Spleen (tissue), 11 donors: ENCODE results near the gene TENM4. TPM values are rescaled to one million over a fixed set of nuclear protein-coding genes. Genes with fewer than 3 reads are reported as not detected.

Source experiments
- DNase-seq: peaks from one replicate; pipeline ENCODE4 v3.0.0-alpha.2; 2020
- H3K27ac ChIP-seq, 8 donors: fragments of 200-600 bp; sonication (generic) in 7 of 8; 1 replicate in 4 of 8; 2 replicates in 4 of 8; pipeline versions ENCODE4 v1.5.0 to v1.8.0; 2016 to 2021; ENCODE audit warnings: inconsistent platforms in 4 of 8, mild to moderate bottlenecking in 4 of 8, moderate library complexity in 1 of 8
- H3K27me3 ChIP-seq, 7 donors: fragments of 200-600 bp; sonication (generic) in 6 of 7; replicated peaks in 1 of 7; 1 replicate in 4 of 7; 2 replicates in 3 of 7; pipeline versions ENCODE4 v1.5.0 to v1.8.0; 2016 to 2021; ENCODE audit warnings: inconsistent platforms in 3 of 7, mild to moderate bottlenecking in 1 of 7
- H3K36me3 ChIP-seq, 6 donors: fragments of 200-600 bp; sonication (generic) in 5 of 6; 1 replicate in 4 of 6; 2 replicates in 2 of 6; pipeline versions ENCODE4 v1.5.0 to v1.8.0; 2016 to 2021; ENCODE audit warnings: inconsistent platforms in 2 of 6
- H3K4me1 ChIP-seq, 6 donors: fragments of 200-600 bp; sonication (generic) in 5 of 6; 1 replicate in 3 of 6; 2 replicates in 3 of 6; pipeline versions ENCODE4 v1.5.0 to v1.8.0; 2016 to 2021; ENCODE audit warnings: inconsistent platforms in 3 of 6
- H3K4me3 ChIP-seq, 8 donors: fragments of 200-600 bp; sonication (generic) in 7 of 8; 1 replicate in 4 of 8; 2 replicates in 4 of 8; pipeline versions ENCODE4 v1.5.0 to v1.8.0; 2016 to 2021; ENCODE audit warnings: inconsistent platforms in 4 of 8, mild to moderate bottlenecking in 4 of 8, moderate library complexity in 2 of 8
- H3K9me3 ChIP-seq, 8 donors: fragments of 200-600 bp; sonication (generic) in 7 of 8; 1 replicate in 4 of 8; 2 replicates in 4 of 8; pipeline versions ENCODE4 v1.5.0 to v1.8.0; 2016 to 2021; ENCODE audit warnings: inconsistent platforms in 4 of 8
- POLR2A ChIP-seq, 3 donors: fragments of 450-650 bp; IDR thresholded peaks; one replicate each; pipeline ENCODE4 v1.5.1; 2017; ENCODE audit warnings: antibody characterized with exemption in 3 of 3, mild to moderate bottlenecking in 1 of 3
- POLR2AphosphoS5 ChIP-seq, 3 donors: sonication (generic); formaldehyde crosslinking; IDR thresholded peaks; one replicate each; pipeline ENCODE4 v1.5.1; 2017; ENCODE audit warnings: antibody characterized with exemption in 3 of 3
- WGBS, 5 donors: extraction: QIAGEN DNeasy Blood & Tissue Kit in 3 of 5; methylation state at CpG; one replicate each; pipeline versions ENCODE4 v1.1.5 to v1.1.7; 2013 to 2018; 5-methylcytosine and 5-hydroxymethylcytosine counted together
- intact Hi-C: fragments of 100-400 bp; cut with DNase I; formaldehyde crosslinking; loops from one replicate; pipeline ENCODE4 v1.15.0; 2023; ENCODE audit warnings: low total_unique reads
- polyA plus RNA-seq, 3 donors: library from polyadenylated mRNA; stranded (reverse); fragments of 200-250 nt; gene quantifications; one replicate each; pipeline ENCODE4 v1.2.1, GENCODE V29; 2013
- total RNA-seq, 7 donors: library from RNA; depleted of rRNA in 3 of 7; stranded (reverse); fragments of >200 nt in 3 of 7; fragmentation: NEBNext Ultra II Directional in 4 of 7; extraction: Animal tissue kit (Norgen Biotek cat#: 25700) in 4 of 7; gene quantifications; one replicate each; pipeline versions ENCODE4 v1.1.0 to v1.2.1, GENCODE V29; 2016 to 2021
- TF ChIP-seq, protein P1 (sequence below), 11 experiments: fragments of 200-600 bp in 7 of 11; fragments of 450-650 bp in 4 of 11; sonication (generic) in 4 of 11; IDR thresholded peaks in 8 of 11; conservative IDR thresholded peaks in 3 of 11; 1 replicate in 7 of 11; 2 replicates in 4 of 11; pipeline versions ENCODE4 v1.4.0 to v1.8.0; 2016 to 2021; ENCODE audit warnings: antibody characterized with exemption in 11 of 11, inconsistent platforms in 4 of 11, mild to moderate bottlenecking in 1 of 11
- donor health status: healthy with polysubstance abuse.
- donor health status: DM: no; HTN: no; CAD: no; lungs with moderate emphysema.
- donor health status: DM: no; HTN: no; CAD: no.
- donor health status: Bipolar disorder and iron deficiency.
- donor health status: healthy.
- donor health status: DM: no; HTN: no; CAD: no.
- donor health status: DM: yes; HTN: yes; CAD: no.

The TENM4 gene
- total and polyA plus RNA-seq, 10 donors = 0.09 to 4.5 (median 1.2) TPM

DNA sequence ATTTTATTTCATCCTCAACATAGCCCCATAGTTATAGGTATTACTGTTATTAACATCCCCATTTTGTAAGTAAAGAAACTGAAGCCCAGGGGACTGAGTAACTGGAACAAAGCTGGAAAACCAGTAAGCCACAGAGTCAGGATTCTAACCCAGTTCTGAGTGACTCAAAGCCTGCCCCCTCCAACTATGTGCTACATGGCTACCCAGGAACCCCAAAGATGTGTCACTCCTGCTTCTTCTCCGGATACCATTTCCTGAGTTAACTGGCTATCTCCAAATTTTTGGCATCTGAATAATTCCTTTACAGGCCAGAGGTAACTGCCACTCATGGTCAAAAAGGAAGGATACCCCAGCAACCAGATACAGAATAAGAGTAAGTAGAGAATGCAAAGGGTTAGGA lies 43.6 kb downstream of the TENM4 start:
- intact Hi-C loops = no loop called here
- peaks cover 0 to 19% (median 0%) of the 10 kb centered on the region in 7 donors for H3K27me3 ChIP-seq
- TF ChIP-seq, protein P1, sequence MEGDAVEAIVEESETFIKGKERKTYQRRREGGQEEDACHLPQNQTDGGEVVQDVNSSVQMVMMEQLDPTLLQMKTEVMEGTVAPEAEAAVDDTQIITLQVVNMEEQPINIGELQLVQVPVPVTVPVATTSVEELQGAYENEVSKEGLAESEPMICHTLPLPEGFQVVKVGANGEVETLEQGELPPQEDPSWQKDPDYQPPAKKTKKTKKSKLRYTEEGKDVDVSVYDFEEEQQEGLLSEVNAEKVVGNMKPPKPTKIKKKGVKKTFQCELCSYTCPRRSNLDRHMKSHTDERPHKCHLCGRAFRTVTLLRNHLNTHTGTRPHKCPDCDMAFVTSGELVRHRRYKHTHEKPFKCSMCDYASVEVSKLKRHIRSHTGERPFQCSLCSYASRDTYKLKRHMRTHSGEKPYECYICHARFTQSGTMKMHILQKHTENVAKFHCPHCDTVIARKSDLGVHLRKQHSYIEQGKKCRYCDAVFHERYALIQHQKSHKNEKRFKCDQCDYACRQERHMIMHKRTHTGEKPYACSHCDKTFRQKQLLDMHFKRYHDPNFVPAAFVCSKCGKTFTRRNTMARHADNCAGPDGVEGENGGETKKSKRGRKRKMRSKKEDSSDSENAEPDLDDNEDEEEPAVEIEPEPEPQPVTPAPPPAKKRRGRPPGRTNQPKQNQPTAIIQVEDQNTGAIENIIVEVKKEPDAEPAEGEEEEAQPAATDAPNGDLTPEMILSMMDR (IDR thresholded peaks at IDR 0.05 in 8 of 11, conservative IDR thresholded peaks at IDR 0.05 in 3 of 11) = no peak
- H3K4me1 ChIP-seq = no peaks in the 10 kb centered on the region
- no peaks in the 10 kb centered on the region for H3K36me3 ChIP-seq
- H3K4me3 ChIP-seq = no peak overlapping the region
- DNase-seq = no peak
- H3K27ac ChIP-seq = no peak overlapping the region
- no peaks in the 10 kb centered on the region for H3K9me3 ChIP-seq
- WGBS, 5 donors = 80 to 100% (median 81%) methylated on average over 1 of the region's 1 CpG

DNA sequence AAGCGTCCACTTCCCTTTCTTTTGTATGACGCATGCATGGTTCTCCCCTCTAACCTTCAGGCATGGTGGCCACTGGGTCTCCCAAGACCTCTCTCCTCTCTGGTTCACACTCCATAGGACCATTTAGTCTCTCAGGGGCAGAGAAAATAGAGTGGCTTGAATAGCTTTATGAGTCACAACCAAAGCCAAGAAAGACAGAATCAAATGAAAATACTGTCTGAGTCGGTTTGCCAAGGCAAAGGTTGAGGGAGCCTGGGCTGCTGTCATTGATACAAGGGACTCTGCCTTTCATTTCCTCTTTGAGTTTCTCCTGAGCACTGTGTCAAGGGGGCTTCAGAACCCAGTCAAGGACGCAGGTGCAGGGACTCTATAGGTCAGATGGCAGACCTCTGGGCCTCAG lies 44.2 kb downstream of the TENM4 start:
- peaks cover 0 to 21% (median 0%) of the 10 kb centered on the region in 7 donors for H3K27me3 ChIP-seq

DNA sequence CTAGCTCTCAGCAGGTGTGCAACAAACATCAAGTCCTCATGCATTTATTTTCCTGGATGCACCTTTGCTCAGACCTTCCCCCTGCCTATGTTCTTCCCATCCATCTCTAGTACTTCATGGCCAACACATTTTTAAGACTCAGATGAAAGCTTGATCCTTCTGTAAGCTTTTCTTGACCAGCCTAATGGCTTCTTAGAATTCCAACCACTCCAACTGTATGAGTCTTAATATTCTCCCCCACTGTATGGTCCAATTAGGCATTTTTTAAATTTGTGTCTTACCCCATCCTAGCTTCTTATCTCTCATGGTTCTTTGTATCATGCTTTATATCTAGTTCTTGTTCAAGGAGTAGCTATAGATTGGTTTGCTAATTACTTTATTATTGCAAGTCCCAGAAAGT lies 44.8 kb downstream of the TENM4 start:
- no peak for DNase-seq
- H3K27me3 ChIP-seq = peaks cover 0 to 20% (median 0%) of the 10 kb centered on the region in 7 donors
- H3K27ac ChIP-seq = no peak overlapping the region
- no peaks in the 10 kb centered on the region for H3K36me3 ChIP-seq
- no peaks in the 10 kb centered on the region for H3K4me1 ChIP-seq
- no peaks in the 10 kb centered on the region for H3K9me3 ChIP-seq
- H3K4me3 ChIP-seq = no peak overlapping the region
- intact Hi-C loops = no loop called here
- TF ChIP-seq, protein P1 (IDR thresholded peaks at IDR 0.05 in 8 of 11, conservative IDR thresholded peaks at IDR 0.05 in 3 of 11) = no peak
- no peak for TF ChIP-seq POLR2AphosphoS5 (IDR thresholded peaks at IDR 0.05)
- no peak for TF ChIP-seq POLR2A (IDR thresholded peaks at IDR 0.05)

More for the DNA sequence above, 44.2 kb downstream of the TENM4 start:
- DNase-seq = no peak
- intact Hi-C loops = no loop called here
- no peaks in the 10 kb centered on the region for H3K36me3 ChIP-seq
- H3K9me3 ChIP-seq = no peaks in the 10 kb centered on the region
- H3K4me3 ChIP-seq = no peak overlapping the region
- WGBS, 5 donors = 69 to 78% (median 74%) methylated on average over 4 of the region's 4 CpGs
- H3K4me1 ChIP-seq = no peaks in the 10 kb centered on the region
- TF ChIP-seq POLR2A (IDR thresholded peaks at IDR 0.05) = no peak
- no peak for TF ChIP-seq POLR2AphosphoS5 (IDR thresholded peaks at IDR 0.05)
- TF ChIP-seq, protein P1 (IDR thresholded peaks at IDR 0.05 in 8 of 11, conservative IDR thresholded peaks at IDR 0.05 in 3 of 11) = no peak
- no peak overlapping the region for H3K27ac ChIP-seq

DNA sequence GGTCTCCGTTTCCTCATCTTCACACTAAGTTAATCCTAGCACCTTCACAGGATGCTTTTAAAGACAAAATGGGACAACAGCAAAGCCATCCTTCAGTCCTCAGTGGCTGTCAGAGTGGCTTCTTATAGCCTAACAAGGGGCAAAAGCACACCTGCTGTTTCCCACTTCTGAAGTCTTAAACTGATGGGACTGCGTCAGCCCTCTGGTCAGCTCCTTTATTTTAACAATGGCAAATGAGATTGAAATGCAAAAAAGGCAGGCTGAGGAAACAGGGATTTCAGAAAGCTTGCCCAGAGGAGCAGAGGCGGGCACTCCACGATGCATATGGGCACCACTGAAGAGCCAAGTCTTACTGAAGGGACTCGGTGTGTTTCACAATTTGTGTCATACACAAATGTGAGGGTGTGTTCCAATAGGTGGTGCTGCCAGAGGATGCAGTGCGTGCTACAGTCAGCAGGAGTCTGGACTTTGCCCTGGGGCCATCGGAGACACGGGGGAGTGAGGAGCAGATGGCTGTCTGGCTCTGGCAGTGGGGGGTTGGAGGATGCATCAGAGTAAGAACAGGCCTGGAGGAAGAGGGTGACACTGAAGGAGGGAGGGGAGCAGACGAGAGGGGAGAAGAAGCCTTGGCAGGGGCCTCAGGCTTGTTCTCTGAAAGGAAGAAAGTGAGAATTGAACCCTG lies 47.3 kb downstream of the TENM4 start:
- Histone ChIP-seq H3K4me3 (no peak overlapping the region), H3K27ac (no peak overlapping the region), H3K9me3 (no peaks in the 10 kb centered on the region), H3K27me3 (peaks cover 0 to 17% (median 0%) of the 10 kb centered on the region in 7 donors), H3K36me3 (no peaks in the 10 kb centered on the region), H3K4me1 (no peaks in the 10 kb centered on the region)
- intact Hi-C loops = no loop called here
- 40 to 53% (median 42%) methylated on average over 9 of the region's 9 CpGs for WGBS, 5 donors
- DNase-seq = no peak
- TF ChIP-seq POLR2AphosphoS5 (IDR thresholded peaks at IDR 0.05) = no peak
- TF ChIP-seq, protein P1 (IDR thresholded peaks at IDR 0.05 in 8 of 11, conservative IDR thresholded peaks at IDR 0.05 in 3 of 11) = no peak
- no peak for TF ChIP-seq POLR2A (IDR thresholded peaks at IDR 0.05)
